ENCODE measurements around the gene CIP2A. TPM values are rescaled to one million over a fixed set of nuclear protein-coding genes. Genes with fewer than 3 reads are reported as not detected.

CIP2A gene
- total RNA-seq, 1 donor from 2014 or later, result 5.7 TPM

DNA sequence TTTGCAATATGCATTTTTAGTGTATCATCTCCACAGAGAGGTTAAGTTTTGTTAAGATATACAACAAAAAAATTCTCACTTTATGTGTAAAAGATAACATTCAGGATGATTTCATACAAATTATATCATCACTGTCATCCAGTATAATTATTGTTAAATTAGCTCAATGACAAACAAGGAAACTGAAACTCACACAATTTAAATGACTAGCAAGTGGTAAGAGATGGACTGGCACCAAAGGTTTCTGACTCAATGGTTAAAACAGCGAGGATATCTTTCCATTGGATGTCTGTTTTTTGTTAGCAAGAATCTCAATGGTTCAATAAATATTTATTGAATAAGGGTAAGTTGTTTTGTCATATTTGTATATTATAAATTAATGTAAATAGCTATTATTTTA lies 22.6 kb downstream of the CIP2A start:
- Mint-ChIP-seq H3K4me1 (ENCODE audit: low read depth) (peaks cover 4% of the 10 kb centered on the region), H3K27me3 (ENCODE audit: low read depth) (no peaks in the 10 kb centered on the region), H3K27ac (ENCODE audit: unreplicated experiment) (no peak overlapping the region), H3K4me3 (ENCODE audit: unreplicated experiment) (no peak overlapping the region), H3K36me3 (ENCODE audit: low read depth) (peaks cover under 1% of the 10 kb centered on the region), H3K9me3 (ENCODE audit: low read depth) (no peaks in the 10 kb centered on the region)
- TF ChIP-seq, protein P1, sequence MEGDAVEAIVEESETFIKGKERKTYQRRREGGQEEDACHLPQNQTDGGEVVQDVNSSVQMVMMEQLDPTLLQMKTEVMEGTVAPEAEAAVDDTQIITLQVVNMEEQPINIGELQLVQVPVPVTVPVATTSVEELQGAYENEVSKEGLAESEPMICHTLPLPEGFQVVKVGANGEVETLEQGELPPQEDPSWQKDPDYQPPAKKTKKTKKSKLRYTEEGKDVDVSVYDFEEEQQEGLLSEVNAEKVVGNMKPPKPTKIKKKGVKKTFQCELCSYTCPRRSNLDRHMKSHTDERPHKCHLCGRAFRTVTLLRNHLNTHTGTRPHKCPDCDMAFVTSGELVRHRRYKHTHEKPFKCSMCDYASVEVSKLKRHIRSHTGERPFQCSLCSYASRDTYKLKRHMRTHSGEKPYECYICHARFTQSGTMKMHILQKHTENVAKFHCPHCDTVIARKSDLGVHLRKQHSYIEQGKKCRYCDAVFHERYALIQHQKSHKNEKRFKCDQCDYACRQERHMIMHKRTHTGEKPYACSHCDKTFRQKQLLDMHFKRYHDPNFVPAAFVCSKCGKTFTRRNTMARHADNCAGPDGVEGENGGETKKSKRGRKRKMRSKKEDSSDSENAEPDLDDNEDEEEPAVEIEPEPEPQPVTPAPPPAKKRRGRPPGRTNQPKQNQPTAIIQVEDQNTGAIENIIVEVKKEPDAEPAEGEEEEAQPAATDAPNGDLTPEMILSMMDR (IDR thresholded peaks at IDR 0.05), result no peak
- no peak for DNase-seq (ENCODE audit: low spot score)

GRCh38 chr3:108565506-108565905 lies 23.7 kb downstream of the CIP2A start:
- Mint-ChIP-seq H3K36me3 (ENCODE audit: low read depth) (peaks cover 2% of the 10 kb centered on the region), H3K9me3 (ENCODE audit: low read depth) (no peaks in the 10 kb centered on the region), H3K27me3 (ENCODE audit: low read depth) (no peaks in the 10 kb centered on the region), H3K27ac (ENCODE audit: unreplicated experiment) (no peak overlapping the region), H3K4me3 (ENCODE audit: unreplicated experiment) (no peak overlapping the region), H3K4me1 (ENCODE audit: low read depth) (peaks cover 4% of the 10 kb centered on the region)
- DNase-seq (ENCODE audit: low spot score), result no peak
- TF ChIP-seq, protein P1 (IDR thresholded peaks at IDR 0.05), result no peak

DNA sequence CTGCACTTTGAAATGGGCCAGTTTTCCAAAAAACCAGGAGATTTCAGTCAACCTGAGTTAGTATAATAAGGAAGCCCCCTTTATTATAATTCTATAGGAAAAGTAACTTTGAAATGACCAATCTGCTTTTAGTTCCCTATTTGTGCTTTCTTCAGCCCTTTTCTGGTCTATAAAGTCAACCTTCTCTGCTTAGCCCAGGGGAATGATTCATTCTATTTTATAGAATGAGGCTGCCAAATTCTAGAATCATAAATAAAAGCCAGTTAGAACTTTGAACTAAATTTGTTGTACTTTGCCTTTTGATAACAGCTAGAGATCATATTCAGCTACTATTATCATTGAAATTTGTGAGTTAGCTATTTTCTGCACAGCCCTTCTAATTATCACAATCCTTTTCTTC lies 24.7 kb downstream of the CIP2A start:
- peaks cover 2% of the 10 kb centered on the region for H3K36me3 Mint-ChIP-seq (ENCODE audit: low read depth)
- H3K9me3 Mint-ChIP-seq (ENCODE audit: low read depth), result no peaks in the 10 kb centered on the region
- TF ChIP-seq, protein P1 (IDR thresholded peaks at IDR 0.05), result no peak
- peaks cover 4% of the 10 kb centered on the region for H3K4me1 Mint-ChIP-seq (ENCODE audit: low read depth)
- H3K27me3 Mint-ChIP-seq (ENCODE audit: low read depth), result no peaks in the 10 kb centered on the region
- H3K4me3 Mint-ChIP-seq (ENCODE audit: unreplicated experiment), result no peak overlapping the region
- H3K27ac Mint-ChIP-seq (ENCODE audit: unreplicated experiment), result no peak overlapping the region
- DNase-seq (ENCODE audit: low spot score), result no peak

GRCh38 chr3:108562565-108562964 lies 26.7 kb downstream of the CIP2A start:
- TF ChIP-seq, protein P1 (IDR thresholded peaks at IDR 0.05), result no peak
- no peaks in the 10 kb centered on the region for H3K27me3 Mint-ChIP-seq (ENCODE audit: low read depth)
- H3K27ac Mint-ChIP-seq (ENCODE audit: unreplicated experiment), result no peak overlapping the region
- H3K36me3 Mint-ChIP-seq (ENCODE audit: low read depth), result peaks cover 7% of the 10 kb centered on the region
- no peak overlapping the region for H3K4me3 Mint-ChIP-seq (ENCODE audit: unreplicated experiment)
- H3K4me1 Mint-ChIP-seq (ENCODE audit: low read depth), result peaks cover 4% of the 10 kb centered on the region
- H3K9me3 Mint-ChIP-seq (ENCODE audit: low read depth), result no peaks in the 10 kb centered on the region
- DNase-seq (ENCODE audit: low spot score), result no peak

DNA sequence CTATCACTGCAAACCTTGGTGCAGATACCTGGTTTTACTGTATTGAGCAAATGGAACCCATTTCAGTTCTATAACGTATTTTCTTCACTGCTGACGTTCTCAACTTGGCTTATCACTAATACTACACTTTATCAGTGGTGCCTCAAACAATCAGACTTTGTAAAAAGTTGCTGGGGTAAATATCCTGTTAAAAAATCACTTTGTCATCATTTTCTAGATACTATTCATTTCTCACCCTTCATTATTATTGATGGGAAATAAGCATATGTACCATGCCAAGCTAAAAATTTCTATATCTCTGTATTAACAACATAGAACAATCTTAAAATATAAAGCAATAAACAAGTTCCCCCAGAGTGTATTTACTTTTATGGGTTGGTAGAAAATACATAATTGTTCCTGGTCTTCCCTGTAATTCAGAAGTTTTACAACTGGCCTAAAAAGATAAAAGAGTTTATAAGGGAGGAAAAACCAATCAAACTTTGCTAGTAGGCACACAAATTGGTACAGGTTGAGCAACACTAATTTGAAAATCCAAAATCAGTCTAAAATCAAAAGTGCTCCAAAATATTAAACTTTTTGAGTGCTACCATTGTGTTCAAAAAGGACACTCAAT lies 33.2 kb downstream of the CIP2A start:
- TF ChIP-seq, protein P1 (IDR thresholded peaks at IDR 0.05), result no peak

More for the DNA sequence above, 33.2 kb downstream of the CIP2A start:
- no peak for DNase-seq (ENCODE audit: low spot score)
- Mint-ChIP-seq H3K4me1 (ENCODE audit: low read depth) (peaks cover 10% of the 10 kb centered on the region), H3K27me3 (ENCODE audit: low read depth) (no peaks in the 10 kb centered on the region), H3K27ac (ENCODE audit: unreplicated experiment) (no peak overlapping the region), H3K36me3 (ENCODE audit: low read depth) (peaks cover 5% of the 10 kb centered on the region), H3K9me3 (ENCODE audit: low read depth) (no peaks in the 10 kb centered on the region), H3K4me3 (ENCODE audit: unreplicated experiment) (no peak overlapping the region)
